HG02840 (cell line): ENCODE results near the gene ASMTL.
"Not testable (repeated sequence)": the region's sequence is repeated elsewhere in the genome, so short reads cannot be mapped to it uniquely, and the experiment has no call there.

Source experiments
- ATAC-seq: cut with Tn5 transposase; IDR thresholded peaks from one replicate; pipeline ENCODE4 v1.9.1; 2021; ENCODE audit warnings: mild to moderate bottlenecking, moderate library complexity, moderate number of reproducible peaks; ENCODE audit not compliant: unreplicated experiment, low FRiP score

Gene ASMTL

GRCh38 chrX:1391370-1391706, 61.4 kb downstream of the ASMTL start:
- ATAC-seq = no peak

DNA sequence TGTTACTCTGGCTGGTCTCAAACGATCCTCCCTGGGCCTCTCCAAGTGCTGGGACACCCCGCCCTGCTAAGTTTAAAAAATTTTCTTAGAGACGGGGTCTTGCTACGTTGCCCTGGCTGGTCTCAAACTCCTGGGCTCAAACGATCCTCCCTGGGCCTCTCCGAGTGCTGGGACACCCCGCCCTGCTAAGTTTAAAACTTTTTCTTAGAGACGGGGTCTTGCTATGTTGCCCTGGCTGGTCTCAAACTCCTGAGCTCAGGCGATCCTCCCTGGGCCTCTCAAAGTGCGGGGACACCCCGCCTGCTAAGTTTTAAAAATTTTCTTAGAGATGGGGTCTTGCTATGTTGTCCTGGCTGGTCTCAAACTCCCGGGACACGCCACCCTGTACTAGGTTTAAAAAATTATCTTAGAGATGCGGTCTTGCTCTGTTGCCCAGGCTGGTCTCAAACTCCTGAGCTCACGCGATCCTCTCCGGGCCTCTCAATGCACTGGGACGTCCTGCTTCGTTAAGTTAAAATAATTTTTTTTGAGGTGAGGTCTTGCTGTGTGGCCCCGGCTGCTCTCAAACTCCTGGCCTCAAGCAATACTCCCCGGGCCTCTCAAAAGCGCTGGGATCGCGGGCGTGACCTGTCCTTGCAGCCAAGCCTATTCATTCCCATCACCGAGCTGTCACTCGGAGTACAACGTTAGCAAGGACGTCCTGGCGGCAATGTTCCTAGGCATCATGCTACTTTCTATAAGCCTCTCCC, 61.9 kb downstream of the ASMTL start:
- ATAC-seq = no peak

GRCh38 chrX:1389993-1390285, 62.8 kb downstream of the ASMTL start:
- no peak for ATAC-seq

DNA sequence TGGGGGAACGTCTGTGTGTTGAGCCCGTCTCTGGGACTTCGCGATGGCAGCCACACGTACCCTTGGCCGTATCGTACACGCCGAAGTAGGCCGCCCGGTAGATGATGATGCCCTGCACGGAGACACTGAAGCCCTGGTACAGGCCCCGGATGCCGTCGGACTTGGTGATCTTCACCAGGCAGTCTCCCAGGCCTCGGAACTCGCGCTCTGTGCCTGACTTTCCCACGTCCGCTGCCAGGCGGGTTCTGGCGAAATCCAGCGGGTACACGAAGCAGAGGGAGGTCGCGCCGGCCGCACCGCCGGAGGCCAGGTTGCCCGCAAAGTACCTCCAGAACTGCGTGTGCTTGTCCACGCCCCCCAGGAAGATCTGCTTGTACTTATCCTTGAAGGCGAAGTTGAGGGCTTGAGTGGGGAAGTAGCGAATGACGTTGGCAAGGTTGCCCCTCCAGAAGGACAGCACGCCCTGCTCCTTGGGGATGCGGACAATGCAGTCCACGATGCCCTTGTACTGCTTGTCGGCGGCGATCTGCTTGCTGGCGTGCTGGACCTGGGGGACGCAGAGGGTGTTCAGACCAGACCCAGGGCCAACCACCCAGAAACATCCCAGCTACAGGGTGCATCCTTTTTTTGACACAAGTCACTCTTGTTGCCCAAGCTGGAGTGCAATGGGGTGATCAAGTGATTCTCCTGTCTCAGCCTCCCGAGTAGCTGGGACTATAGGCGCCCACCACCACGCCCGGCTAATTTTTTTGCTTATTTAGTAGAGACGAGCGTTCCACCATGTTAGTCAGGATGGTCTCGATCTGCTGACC, 63.3 kb downstream of the ASMTL start:
- no peak for ATAC-seq

DNA sequence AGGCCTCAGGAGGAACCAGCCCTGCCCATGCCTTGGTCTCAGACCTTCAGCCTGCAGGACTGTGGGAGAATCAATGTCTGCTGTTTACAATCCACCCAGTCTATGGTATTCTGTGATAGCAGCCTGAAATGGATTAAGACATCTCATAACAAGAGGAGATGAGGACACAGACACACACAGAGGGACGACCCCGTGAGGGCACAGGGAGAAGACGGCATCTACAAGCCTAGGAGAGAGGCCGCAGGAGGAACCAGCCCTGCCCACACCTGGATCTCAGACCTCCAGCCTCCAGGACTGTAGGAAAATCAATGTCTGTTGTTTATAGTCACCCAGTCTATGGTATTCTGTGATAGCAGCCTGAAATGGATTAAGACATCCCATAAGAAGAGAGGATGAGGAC, 64.1 kb downstream of the ASMTL start:
- no peak for ATAC-seq

- ATAC-seq = no peak
Measured at GRCh38 chrX:1387141-1387776, 65.5 kb downstream of the ASMTL start.

DNA sequence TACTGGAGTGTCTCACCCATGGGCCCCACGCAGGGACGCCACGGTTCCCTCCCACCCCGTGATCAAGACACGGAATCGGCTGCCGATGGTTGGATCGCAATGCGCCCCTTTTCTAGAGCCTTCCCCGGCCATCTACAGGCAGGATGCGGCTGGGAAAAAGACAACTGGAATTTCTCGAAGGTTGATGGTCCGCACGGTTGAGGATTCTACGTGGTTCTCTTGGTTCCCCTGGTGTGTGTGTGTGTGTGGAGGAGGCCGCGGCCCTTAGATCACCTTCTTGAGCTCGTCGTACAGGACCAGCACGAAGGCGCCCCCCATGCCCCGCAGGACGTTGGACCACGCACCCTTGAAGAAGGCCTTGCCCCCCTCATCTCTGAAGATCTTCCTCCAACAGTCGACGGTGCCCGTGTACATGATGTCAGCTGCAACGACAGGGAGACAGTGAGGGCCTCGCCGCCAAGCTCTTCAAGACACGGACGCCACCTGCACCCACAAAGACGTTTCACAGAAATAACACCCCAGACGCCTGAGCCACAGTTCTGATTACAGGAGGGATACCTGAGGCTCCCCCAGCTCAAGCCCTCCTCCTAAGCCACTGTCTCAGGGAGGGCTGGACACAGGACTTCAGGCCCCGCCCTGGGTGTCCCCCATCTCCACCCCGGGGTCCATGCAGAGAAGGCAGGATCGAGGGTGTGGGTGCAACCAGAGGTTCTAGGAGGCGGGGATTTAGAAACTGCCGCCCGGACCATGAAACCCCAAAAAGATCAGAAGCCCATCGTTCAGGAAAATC, 66.2 kb downstream of the ASMTL start:
- ATAC-seq = no peak

DNA sequence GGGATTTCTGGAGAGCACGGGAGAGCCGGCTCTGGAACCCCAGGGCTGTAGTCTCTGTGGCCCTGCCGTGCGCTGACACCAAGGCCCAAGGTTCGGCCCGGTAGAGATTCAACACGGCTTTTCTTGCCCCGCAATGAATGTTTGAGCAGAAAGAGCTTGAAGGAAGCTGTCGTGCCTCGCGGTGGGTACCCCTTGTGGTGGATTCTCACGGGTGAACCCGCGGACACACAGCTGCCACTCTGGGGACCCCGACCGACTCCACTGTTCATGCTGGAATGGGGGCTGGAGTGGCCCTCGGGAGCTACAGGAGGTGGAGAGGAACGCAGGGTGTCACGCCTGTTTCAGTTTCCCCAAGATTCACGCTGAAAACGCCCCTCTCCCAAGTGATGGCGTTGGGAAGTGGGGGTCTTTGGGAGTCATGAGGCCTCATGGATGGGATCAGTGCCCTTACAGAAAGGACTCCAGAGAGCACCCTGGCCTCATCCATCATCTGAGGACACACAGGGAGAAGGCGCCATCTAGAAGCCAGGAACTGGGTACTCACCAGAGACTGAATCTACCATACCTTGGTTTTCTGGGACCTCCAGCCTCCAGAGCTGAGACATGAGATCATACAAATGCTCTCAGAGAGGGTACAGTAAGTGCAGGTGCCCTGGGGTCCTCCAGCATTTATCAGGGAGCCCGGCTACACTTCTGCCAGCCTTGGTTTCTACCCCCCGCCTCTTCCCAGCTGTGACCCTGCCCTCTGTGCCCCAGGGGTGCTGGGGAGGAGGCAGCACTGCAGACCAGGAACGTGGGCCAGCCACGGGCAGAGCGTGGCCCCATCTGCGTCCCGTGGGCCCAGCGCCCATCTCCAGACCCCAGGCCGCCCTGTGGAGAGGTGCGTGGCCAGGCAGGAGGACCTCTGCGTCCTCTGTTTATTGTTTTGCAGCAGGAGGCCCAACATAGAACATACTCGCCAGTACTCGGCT, 67.2 kb downstream of the ASMTL start:
- ATAC-seq = no peak

- no peak for ATAC-seq
Measured at GRCh38 chrX:1384658-1385252, 68.0 kb downstream of the ASMTL start.

DNA sequence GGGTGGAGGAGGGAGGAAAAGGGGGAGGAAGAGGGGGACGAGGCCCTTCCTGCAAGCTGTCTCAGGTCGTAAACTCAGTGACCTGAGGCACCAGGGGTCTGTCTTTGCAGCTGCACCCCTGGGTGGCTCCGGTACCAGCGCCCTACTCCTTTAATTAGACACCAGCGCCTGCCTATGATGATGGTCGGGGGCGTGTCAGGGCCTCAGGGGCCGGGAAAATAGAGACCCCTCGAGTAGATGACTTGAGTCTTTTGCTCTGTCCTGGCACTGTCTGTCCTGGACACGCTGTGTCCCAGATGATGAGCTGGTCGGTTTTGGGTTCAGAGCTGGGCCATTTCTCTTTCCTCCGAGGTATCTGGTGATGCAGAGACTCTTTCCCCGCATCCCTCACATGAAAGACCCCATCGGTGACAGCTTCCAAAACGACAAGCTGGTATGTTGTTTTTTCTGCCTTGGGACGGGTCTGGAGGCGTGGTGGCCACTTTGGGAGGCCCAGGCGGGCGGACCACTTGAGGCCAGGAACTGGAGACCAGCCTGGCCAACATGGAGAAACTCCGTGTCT, 72.0 kb downstream of the ASMTL start:
- no peak for ATAC-seq

- ATAC-seq = no peak
Measured at GRCh38 chrX:1378306-1378759, 74.4 kb downstream of the ASMTL start.

DNA sequence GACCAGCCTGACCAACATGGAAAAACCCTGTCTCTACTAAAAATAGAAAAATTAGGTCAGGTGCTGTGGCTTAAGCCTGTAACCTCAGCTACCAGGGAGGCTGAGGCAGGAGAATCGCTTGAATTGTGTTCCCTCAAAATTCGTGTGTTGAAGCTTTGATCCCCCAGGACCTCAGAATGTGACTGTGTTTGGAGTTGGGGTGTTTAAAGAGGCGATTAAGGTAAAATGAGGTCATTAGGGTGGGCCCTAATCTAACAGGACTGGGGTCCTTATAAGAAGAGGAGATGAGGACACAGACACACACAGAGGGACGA, 84.4 kb downstream of the ASMTL start:
- ATAC-seq = no peak

DNA sequence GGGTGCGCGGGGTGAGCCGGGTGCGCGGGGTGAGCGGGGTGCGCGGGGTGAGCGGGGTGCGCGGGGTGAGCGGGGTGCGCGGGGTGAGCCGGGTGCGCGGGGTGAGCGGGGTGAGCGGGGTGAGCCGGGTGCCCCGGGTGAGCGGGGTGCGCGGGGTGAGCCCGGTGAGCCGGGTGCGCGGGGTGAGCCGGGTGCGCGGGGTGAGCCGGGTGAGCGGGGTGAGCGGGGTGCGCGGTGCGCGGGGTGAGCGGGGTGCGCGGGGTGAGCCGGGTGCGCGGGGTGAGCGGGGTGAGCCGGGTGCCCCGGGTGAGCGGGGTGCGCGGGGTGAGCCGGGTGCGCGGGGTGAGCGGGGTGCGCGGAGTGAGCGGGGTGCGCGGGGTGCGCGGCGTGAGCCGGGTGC, 86.3 kb downstream of the ASMTL start:
- ATAC-seq = not testable (repeated sequence)

GRCh38 chrX:1361910-1362309, 90.8 kb downstream of the ASMTL start:
- ATAC-seq = no peak

DNA sequence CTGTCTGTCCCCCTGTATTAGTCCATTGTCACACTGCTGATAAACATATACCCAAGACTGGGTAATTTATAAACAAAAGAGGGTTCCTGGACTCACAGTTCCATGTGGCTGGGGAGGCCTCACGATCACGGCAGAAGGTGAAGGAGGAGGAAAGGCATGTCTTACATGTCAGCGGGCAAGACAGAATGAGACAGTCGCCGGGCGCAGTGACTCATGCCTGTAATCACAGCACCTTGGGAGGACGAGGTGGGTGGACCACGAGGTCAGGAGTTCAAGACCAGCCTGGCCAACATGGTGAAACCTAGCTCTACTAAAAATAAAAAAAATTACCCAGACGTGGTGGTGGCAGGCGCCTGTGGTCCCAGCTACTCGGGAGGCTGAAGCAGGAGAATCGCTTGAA, 91.4 kb downstream of the ASMTL start:
- no peak for ATAC-seq

DNA sequence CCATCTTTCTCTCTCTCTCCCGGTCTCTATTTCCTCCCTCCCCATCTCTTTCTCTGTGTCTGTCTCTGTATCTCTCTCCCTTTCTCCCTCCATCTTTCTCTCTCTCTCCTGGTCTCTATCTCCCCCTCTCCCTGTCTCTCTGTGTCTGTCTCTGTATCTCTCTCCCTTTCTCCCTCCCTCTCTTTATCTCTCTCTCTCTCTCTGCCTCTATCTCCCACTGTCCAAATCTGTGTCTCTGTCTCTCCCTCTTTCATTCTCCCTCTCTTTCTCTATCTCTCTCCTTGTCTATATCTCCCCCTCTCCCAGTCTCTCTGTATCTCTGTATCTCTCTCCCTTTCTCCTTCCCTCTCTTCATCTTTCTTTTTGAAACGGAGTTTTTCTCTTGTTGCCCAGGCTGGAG, 92.5 kb downstream of the ASMTL start:
- no peak for ATAC-seq

GRCh38 chrX:1359477-1359873, 93.2 kb downstream of the ASMTL start:
- ATAC-seq = no peak

DNA sequence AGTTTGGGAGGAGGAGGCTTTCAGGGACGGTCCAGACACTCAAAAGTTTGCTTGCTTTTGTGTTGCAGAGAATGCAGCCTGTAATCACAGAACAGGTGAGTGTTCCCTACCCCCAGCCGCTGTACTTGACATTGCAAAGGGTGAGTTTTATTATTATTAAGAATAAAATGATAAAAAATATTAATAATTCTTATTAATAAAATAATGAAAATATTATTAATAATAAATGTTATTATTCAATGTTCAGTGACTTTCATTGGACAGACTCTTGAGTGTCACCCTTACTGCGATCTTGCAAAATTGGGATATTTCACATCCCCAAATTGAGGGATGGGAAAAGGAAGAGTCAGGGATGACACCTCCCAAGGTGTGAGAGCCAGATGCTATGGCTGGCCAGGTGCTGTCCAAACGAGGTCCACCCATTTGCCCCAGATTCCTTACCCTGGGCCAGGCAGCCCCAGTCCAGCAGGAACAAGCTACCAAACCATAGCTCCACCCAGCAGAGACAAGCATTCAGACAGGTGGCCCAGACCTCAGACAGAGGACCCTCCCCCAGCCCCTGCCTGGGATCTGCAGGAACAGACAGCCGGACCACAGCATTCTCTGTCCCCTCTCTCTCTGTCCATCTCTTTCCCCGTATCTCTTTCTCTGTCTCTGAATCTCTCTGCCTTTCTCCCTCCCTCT, 93.8 kb downstream of the ASMTL start:
- no peak for ATAC-seq

- ATAC-seq = no peak
Measured at GRCh38 chrX:1357993-1358392, 94.7 kb downstream of the ASMTL start.
